ENCODE data around the gene RBM48.

Gene RBM48

GRCh38 chr7:92563345-92563744, 34.8 kb downstream of the RBM48 start:
- TF ChIP-seq FOXP2 (optimal IDR thresholded peaks at IDR 0.05; ENCODE audit: borderline replicate concordance, extremely low read depth, extremely low read length, insufficient read depth) (no peak), TAF1 (IDR thresholded peaks at IDR 0.05; ENCODE audit: borderline replicate concordance, insufficient read depth, low read length) (no peak), POLR2AphosphoS5 (IDR thresholded peaks at IDR 0.05; ENCODE audit: low read depth, low read length) (no peak), SIN3A (IDR thresholded peaks at IDR 0.05; ENCODE audit: borderline replicate concordance, insufficient read depth, low read length) (no peak), REST (IDR thresholded peaks at IDR 0.05; ENCODE audit: insufficient read depth in 1 of 2, low read depth in 2 of 2, low read length in 2 of 2) (no peak)

GRCh38 chr7:92567460-92567859, 38.9 kb downstream of the RBM48 start:
- TF ChIP-seq TAF1 (IDR thresholded peaks at IDR 0.05; ENCODE audit: borderline replicate concordance, insufficient read depth, low read length) = no peak
- no peak for TF ChIP-seq REST (IDR thresholded peaks at IDR 0.05; ENCODE audit: insufficient read depth in 1 of 2, low read depth in 2 of 2, low read length in 2 of 2)
- no peak for TF ChIP-seq POLR2AphosphoS5 (IDR thresholded peaks at IDR 0.05; ENCODE audit: low read depth, low read length)
- TF ChIP-seq SIN3A (IDR thresholded peaks at IDR 0.05; ENCODE audit: borderline replicate concordance, insufficient read depth, low read length) = no peak

- no peak for TF ChIP-seq FOXP2 (optimal IDR thresholded peaks at IDR 0.05; ENCODE audit: borderline replicate concordance, extremely low read depth, extremely low read length, insufficient read depth)
- no peak for TF ChIP-seq POLR2AphosphoS5 (IDR thresholded peaks at IDR 0.05; ENCODE audit: low read depth, low read length)
- TF ChIP-seq TAF1 (IDR thresholded peaks at IDR 0.05; ENCODE audit: borderline replicate concordance, insufficient read depth, low read length) = no peak
- no peak for TF ChIP-seq SIN3A (IDR thresholded peaks at IDR 0.05; ENCODE audit: borderline replicate concordance, insufficient read depth, low read length)
- no peak for TF ChIP-seq REST (IDR thresholded peaks at IDR 0.05; ENCODE audit: insufficient read depth in 1 of 2, low read depth in 2 of 2, low read length in 2 of 2)
These were observed 40.5 kb downstream of the RBM48 start for GRCh38 chr7:92569137-92569536.

GRCh38 chr7:92576296-92576695, 47.7 kb downstream of the RBM48 start:
- TF ChIP-seq TAF1 (IDR thresholded peaks at IDR 0.05; ENCODE audit: borderline replicate concordance, insufficient read depth, low read length) (no peak), POLR2AphosphoS5 (IDR thresholded peaks at IDR 0.05; ENCODE audit: low read depth, low read length) (no peak), SIN3A (IDR thresholded peaks at IDR 0.05; ENCODE audit: borderline replicate concordance, insufficient read depth, low read length) (no peak), FOXP2 (optimal IDR thresholded peaks at IDR 0.05; ENCODE audit: borderline replicate concordance, extremely low read depth, extremely low read length, insufficient read depth) (no peak), REST (IDR thresholded peaks at IDR 0.05; ENCODE audit: insufficient read depth in 1 of 2, low read depth in 2 of 2, low read length in 2 of 2) (no peak)

- TF ChIP-seq POLR2AphosphoS5 (IDR thresholded peaks at IDR 0.05; ENCODE audit: low read depth, low read length) = no peak
These were observed 54.4 kb downstream of the RBM48 start for GRCh38 chr7:92582948-92583347.

All from PFSK-1 (cell line).